ENCODE results near the gene CPXM2.

Gene CPXM2

DNA sequence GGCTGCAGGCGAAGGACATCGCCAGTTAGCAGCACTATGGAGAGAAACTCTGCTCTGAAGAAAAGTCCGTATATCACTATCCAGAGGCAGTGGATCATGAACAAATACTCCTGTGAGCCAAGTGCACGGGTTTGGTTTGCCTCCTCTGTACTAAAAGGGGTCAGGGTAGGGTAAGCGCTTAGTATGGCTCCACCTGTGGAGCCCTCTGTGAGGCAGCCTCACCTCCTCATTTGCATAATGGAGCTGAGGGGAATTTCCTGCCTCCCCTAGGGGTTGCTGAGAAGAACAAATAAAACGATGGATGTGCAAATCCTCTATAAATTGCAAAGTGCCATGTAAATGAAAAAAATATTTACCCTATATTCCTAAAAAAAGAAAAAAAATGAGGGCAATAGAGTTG is 162.1 kb downstream of the CPXM2 start:
- DNase-seq, result no peak

DNA sequence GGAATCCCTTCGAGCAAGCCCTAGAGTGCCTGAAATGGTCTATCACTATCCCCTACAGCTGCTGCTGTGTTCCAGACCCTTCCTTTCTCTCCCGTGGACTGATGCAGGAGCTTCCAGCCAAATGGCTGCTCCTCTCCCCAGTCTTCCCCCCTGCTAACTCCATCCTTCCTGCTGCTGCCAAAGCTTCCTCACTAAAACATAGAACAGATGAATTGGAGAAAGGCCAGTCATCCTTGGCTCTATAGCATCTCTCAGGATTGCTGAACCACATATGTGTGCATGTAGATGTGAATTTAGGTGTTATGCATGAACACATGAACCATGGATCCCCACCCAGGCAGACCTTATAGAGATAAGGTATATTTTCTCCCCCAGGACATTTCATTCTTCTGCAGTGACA is 164.8 kb downstream of the CPXM2 start:
- DNase-seq, result no peak

- no peak for DNase-seq
These were observed 165.2 kb downstream of the CPXM2 start for GRCh38 chr10:123726381-123726780.

DNA sequence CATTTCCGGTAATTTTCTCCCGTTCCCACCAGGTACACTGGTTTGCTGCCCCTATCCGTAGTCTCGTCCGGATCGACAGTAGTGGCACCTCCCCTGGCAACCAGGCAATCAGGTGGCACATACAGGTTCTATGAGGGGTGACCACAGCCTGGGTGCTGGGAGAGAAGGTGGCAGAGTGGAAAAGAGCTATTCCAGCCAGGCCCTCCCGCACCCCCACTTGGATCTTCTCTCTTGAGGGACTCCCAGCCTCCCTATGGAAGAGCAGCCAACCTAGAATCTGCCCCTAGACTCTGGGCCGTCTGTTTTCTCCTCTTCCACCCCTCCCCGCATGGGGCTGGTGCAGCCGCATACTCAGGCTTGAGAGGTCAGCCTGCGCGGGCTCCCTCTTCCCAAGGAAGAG is 166.9 kb downstream of the CPXM2 start:
- DNase-seq, result no peak

DNA sequence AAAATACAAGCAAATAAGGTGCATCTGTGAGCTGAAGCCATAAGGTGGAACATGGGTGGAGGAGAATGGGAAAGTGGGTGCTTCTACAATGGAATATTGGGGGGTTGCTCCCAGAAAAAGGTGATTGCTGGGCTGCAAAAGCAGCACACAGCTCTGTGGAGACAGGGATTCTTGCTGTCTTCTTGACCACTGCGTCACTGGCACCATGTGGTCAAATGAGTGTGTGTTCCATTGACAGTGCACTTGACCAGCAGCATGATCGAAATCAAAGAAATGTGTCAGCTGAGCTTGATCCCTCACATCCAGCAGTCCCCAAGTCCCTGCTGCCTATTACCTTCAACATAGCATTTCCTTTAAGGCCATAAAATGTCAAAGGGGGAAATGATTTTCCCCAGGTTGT is 169.3 kb downstream of the CPXM2 start:
- DNase-seq, result no peak

- DNase-seq, result no peak
These were observed 170.1 kb downstream of the CPXM2 start for GRCh38 chr10:123721441-123722049.

GRCh38 chr10:123720536-123720935 is 171.1 kb downstream of the CPXM2 start:
- no peak for DNase-seq

DNA sequence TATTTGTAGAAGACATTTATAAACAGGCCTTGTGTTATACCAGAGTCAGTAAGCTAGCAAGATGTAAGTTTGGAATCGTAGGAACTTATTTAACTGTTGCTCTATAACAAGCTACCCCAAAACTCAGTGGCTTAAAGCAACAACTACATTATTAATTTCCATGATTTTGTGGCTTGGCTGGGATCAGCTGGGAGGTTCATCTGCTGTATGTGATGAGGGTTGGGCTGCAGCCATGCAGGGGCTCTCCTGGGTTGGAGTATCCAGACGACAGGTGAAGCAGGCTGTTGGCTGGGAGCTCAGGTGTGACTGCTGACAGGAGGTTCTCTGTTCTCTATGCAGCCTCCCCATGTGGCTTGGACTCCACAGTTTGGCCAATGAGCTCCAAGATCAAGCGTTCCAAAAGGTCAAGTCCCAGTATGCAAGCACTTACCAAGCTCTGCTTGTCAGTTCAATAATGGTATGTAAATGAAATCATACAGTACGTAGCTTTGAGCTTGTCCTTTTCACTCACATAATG is 173.0 kb downstream of the CPXM2 start:
- no peak for DNase-seq

- DNase-seq, result no peak
These were observed 174.3 kb downstream of the CPXM2 start for GRCh38 chr10:123717336-123717735.

- DNase-seq, result no peak
These were observed 176.1 kb downstream of the CPXM2 start for GRCh38 chr10:123715546-123715945.

DNA sequence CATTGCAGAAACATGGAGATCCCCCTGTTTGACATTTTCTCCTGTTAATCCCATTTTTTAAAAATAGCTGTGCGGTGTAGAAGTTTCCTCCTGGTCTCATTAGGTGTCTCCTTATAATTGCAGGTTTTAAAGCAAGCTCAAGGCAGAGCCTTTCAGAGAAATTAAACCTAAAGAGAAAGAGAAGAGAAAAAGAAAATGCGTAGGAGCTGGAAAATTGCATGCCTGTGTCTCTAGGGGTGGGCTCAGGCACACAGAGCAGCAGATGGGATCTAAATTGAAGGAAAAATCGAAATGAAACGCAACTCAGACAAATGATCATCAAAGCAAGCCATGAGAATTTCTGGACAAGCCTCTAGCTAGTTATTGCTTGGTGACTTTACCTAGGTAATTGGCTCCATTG is 185.4 kb downstream of the CPXM2 start:
- DNase-seq, result no peak

DNA sequence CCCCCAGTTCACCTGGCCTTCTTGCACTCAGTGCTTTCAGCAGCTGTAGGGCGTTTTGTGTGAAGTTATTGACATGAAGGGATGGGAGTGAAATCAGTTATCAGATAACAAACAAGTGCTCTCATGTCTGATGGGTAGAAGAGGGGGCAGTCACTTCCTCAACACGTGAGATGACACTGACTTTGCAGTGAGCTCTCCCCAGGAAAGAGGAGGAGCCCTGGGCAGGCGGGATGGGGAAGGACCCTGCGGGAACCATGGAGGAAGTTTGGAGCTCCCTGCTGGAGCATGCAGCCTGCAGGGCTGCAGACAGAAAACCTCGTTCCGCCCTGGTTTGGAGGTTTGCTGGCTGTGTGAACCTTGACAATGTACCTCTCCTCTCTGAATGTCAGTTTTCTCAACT is 186.8 kb downstream of the CPXM2 start:
- no peak for DNase-seq

- DNase-seq, result no peak
These were observed 187.5 kb downstream of the CPXM2 start for GRCh38 chr10:123704076-123704475.

GRCh38 chr10:123703195-123703790 is 188.3 kb downstream of the CPXM2 start:
- DNase-seq, result no peak
